GM18909 (cell line): ENCODE measurements around the gene GPN2.
"Not testable (repeated sequence)": the region's sequence is repeated elsewhere in the genome, so short reads cannot be mapped to it uniquely, and the experiment has no call there.

Experiments
- ATAC-seq: cut with Tn5 transposase; IDR thresholded peaks from one replicate; pipeline ENCODE4 v1.9.1; 2021; ENCODE audit warnings: mild to moderate bottlenecking; ENCODE audit not compliant: unreplicated experiment, poor library complexity

The GPN2 gene

GRCh38 chr1:26907071-26907917, 17.2 kb upstream of the GPN2 start:
- no peak for ATAC-seq

- no peak for ATAC-seq
These were observed 10.9 kb upstream of the GPN2 start for GRCh38 chr1:26900815-26901511.

GRCh38 chr1:26900001-26900814, 10.1 kb upstream of the GPN2 start, which contains the start of gene GPATCH3:
GPATCH3 (minus strand) TSS chr1:26900467; CDS start chr1:26900442, 25 bp downstream.
- peak; percentile 83 for ATAC-seq

GRCh38 chr1:26897351-26897750, 7.3 kb upstream of the GPN2 start:
- no peak for ATAC-seq

GRCh38 chr1:26894263-26894662, 4.2 kb upstream of the GPN2 start:
- ATAC-seq, result no peak

- ATAC-seq, result peak; percentile 31
These were observed 349 bp upstream of the GPN2 start for GRCh38 chr1:26890467-26890796.

GRCh38 chr1:26888231-26888630, 1.9 kb downstream of the GPN2 start:
- no peak for ATAC-seq

- ATAC-seq, result no peak
These were observed 3.0 kb downstream of the GPN2 start for GRCh38 chr1:26887125-26887524.

GRCh38 chr1:26882696-26883463, 7.2 kb downstream of the GPN2 start:
- no peak for ATAC-seq

GRCh38 chr1:26881611-26882010, 8.5 kb downstream of the GPN2 start:
- ATAC-seq, result not testable (repeated sequence)

- no peak for ATAC-seq
These were observed 10.3 kb downstream of the GPN2 start for GRCh38 chr1:26879793-26880192.

GRCh38 chr1:26877326-26877725, 12.8 kb downstream of the GPN2 start:
- ATAC-seq, result no peak

GRCh38 chr1:26874896-26875295, 15.2 kb downstream of the GPN2 start:
- ATAC-seq, result no peak

GRCh38 chr1:26873097-26873496, 17.0 kb downstream of the GPN2 start:
- ATAC-seq, result not testable (repeated sequence)

- ATAC-seq, result peak; percentile 92
These were observed 25.2 kb downstream of the GPN2 start for GRCh38 chr1:26864610-26865480.

- no peak for ATAC-seq
These were observed 26.4 kb downstream of the GPN2 start for GRCh38 chr1:26863685-26864077.

- ATAC-seq, result no peak
These were observed 27.1 kb downstream of the GPN2 start, which contains the start of gene SFN for GRCh38 chr1:26862781-26863684. SFN (plus strand) TSS chr1:26863149; CDS start chr1:26863213, 64 bp downstream.

- no peak for ATAC-seq
These were observed 28.1 kb downstream of the GPN2 start for GRCh38 chr1:26861889-26862378.
